ENCODE results near the gene KCNA1. TPM values are rescaled to one million over a fixed set of nuclear protein-coding genes. Genes with fewer than 3 reads are reported as not detected.

The KCNA1 gene
- total RNA-seq, 1 donor from 2014 or later = 0.62 TPM

DNA sequence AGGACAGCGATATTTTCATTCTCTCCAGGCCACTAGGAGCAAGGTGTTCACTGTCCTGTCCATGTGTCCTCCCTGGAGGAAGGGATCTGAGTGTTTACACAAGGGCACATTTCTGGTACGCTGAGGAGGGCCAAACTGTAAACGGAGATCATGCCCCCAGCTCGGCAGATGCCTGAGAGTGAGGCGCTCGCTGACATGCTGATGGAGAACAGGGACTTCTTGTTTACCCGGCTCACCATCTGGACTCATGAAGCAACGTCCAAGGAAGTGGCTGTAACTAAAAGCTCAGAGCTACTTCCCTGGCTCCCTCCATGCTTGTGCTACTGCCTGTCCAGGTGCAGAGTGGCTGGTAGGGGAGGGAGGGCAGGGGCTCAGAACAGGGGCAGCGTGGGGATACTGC, 43.4 kb upstream of the KCNA1 start:
- DNase-seq (ENCODE audit: low spot score) = no peak
- TF ChIP-seq, protein P1, sequence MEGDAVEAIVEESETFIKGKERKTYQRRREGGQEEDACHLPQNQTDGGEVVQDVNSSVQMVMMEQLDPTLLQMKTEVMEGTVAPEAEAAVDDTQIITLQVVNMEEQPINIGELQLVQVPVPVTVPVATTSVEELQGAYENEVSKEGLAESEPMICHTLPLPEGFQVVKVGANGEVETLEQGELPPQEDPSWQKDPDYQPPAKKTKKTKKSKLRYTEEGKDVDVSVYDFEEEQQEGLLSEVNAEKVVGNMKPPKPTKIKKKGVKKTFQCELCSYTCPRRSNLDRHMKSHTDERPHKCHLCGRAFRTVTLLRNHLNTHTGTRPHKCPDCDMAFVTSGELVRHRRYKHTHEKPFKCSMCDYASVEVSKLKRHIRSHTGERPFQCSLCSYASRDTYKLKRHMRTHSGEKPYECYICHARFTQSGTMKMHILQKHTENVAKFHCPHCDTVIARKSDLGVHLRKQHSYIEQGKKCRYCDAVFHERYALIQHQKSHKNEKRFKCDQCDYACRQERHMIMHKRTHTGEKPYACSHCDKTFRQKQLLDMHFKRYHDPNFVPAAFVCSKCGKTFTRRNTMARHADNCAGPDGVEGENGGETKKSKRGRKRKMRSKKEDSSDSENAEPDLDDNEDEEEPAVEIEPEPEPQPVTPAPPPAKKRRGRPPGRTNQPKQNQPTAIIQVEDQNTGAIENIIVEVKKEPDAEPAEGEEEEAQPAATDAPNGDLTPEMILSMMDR (IDR thresholded peaks at IDR 0.05; ENCODE audit: unreplicated experiment) = no peak
- Mint-ChIP-seq H3K4me3 (ENCODE audit: unreplicated experiment) (no peak overlapping the region), H3K4me1 (ENCODE audit: unreplicated experiment) (no peaks in the 10 kb centered on the region), H3K36me3 (ENCODE audit: low read depth, unreplicated experiment) (no peaks in the 10 kb centered on the region), H3K27ac (ENCODE audit: unreplicated experiment) (no peak overlapping the region), H3K9me3 (ENCODE audit: unreplicated experiment) (no peaks in the 10 kb centered on the region), H3K27me3 (ENCODE audit: unreplicated experiment) (peaks cover 4% of the 10 kb centered on the region)

- no peak for DNase-seq (ENCODE audit: low spot score)
- H3K4me1 Mint-ChIP-seq (ENCODE audit: unreplicated experiment) = no peaks in the 10 kb centered on the region
Observed at GRCh38 chr12:4867384-4867783, 42.3 kb upstream of the KCNA1 start.

DNA sequence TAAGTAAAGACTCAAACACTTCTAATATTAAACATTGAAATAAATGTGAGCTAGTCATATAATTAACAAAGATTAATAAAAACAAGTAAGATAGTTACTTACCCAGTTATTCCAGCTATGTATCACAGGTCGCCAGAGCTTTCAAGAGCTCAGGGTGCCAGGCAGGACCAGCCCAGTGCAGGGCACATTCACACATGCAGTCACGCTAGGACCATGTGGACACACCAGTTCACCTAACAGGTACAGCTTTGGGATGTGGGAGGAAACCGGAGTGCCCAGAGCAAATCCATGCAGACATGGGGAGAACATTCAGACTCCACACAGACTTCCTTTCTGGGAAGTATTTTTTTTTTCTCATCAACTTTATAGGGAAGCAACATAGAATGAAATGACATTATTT, 39.3 kb upstream of the KCNA1 start:
- H3K9me3 Mint-ChIP-seq (ENCODE audit: unreplicated experiment) = no peaks in the 10 kb centered on the region
- TF ChIP-seq, protein P1 (IDR thresholded peaks at IDR 0.05; ENCODE audit: unreplicated experiment) = no peak
- no peaks in the 10 kb centered on the region for H3K36me3 Mint-ChIP-seq (ENCODE audit: low read depth, unreplicated experiment)
- no peak overlapping the region for H3K27ac Mint-ChIP-seq (ENCODE audit: unreplicated experiment)
- H3K27me3 Mint-ChIP-seq (ENCODE audit: unreplicated experiment) = peaks cover 2% of the 10 kb centered on the region
- H3K4me3 Mint-ChIP-seq (ENCODE audit: unreplicated experiment) = no peak overlapping the region
- DNase-seq (ENCODE audit: low spot score) = no peak
- no peaks in the 10 kb centered on the region for H3K4me1 Mint-ChIP-seq (ENCODE audit: unreplicated experiment)

More at GRCh38 chr12:4867384-4867783, 42.3 kb upstream of the KCNA1 start:
- Mint-ChIP-seq H3K4me3 (ENCODE audit: unreplicated experiment) (no peak overlapping the region), H3K27me3 (ENCODE audit: unreplicated experiment) (peaks cover 2% of the 10 kb centered on the region), H3K36me3 (ENCODE audit: low read depth, unreplicated experiment) (no peaks in the 10 kb centered on the region), H3K9me3 (ENCODE audit: unreplicated experiment) (no peaks in the 10 kb centered on the region), H3K27ac (ENCODE audit: unreplicated experiment) (no peak overlapping the region)
- TF ChIP-seq, protein P1 (IDR thresholded peaks at IDR 0.05; ENCODE audit: unreplicated experiment) = no peak

- no peak for DNase-seq (ENCODE audit: low spot score)
- Mint-ChIP-seq H3K9me3 (ENCODE audit: unreplicated experiment) (no peaks in the 10 kb centered on the region), H3K27ac (ENCODE audit: unreplicated experiment) (no peak overlapping the region), H3K4me1 (ENCODE audit: unreplicated experiment) (no peaks in the 10 kb centered on the region), H3K36me3 (ENCODE audit: low read depth, unreplicated experiment) (no peaks in the 10 kb centered on the region), H3K4me3 (ENCODE audit: unreplicated experiment) (no peak overlapping the region), H3K27me3 (ENCODE audit: unreplicated experiment) (peaks cover 2% of the 10 kb centered on the region)
- TF ChIP-seq, protein P1 (IDR thresholded peaks at IDR 0.05; ENCODE audit: unreplicated experiment) = no peak
Observed at GRCh38 chr12:4871514-4871913, 38.2 kb upstream of the KCNA1 start.

- Mint-ChIP-seq H3K27me3 (ENCODE audit: unreplicated experiment) (no peaks in the 10 kb centered on the region), H3K4me1 (ENCODE audit: unreplicated experiment) (no peaks in the 10 kb centered on the region), H3K4me3 (ENCODE audit: unreplicated experiment) (no peak overlapping the region), H3K36me3 (ENCODE audit: low read depth, unreplicated experiment) (no peaks in the 10 kb centered on the region), H3K27ac (ENCODE audit: unreplicated experiment) (no peak overlapping the region), H3K9me3 (ENCODE audit: unreplicated experiment) (peaks cover 4% of the 10 kb centered on the region)
- no peak for DNase-seq (ENCODE audit: low spot score)
- TF ChIP-seq, protein P1 (IDR thresholded peaks at IDR 0.05; ENCODE audit: unreplicated experiment) = no peak
Observed at GRCh38 chr12:4873947-4874346, 35.8 kb upstream of the KCNA1 start.
